Measurements from ENCODE around the gene STRN4. TPM values are rescaled to one million over a fixed set of nuclear protein-coding genes. Genes with fewer than 3 reads are reported as not detected.

Gene STRN4
- total RNA-seq, 4 donors from 2014 or later = 54.1 to 73.4 (median 67.7) TPM

DNA sequence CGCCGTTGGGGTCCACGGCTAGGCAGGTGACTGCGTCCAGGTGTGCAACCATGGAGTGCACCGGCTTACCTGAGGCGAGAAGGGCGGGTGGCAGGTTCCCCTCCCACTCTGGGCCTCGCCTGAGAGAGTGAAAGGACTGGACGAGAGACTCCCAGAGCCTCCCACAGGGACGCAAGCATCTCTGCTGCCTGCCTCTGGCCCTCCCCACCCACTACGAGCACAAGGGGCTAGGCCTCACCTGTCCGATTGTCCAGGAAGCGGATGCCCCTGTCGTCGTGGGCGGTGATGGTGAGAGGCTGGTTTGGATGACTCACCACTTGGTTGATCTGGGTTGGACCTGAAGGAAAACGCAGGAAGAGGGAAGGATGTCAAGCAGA, 24.3 kb downstream of the STRN4 start:
- Histone ChIP-seq H3K9me3 (no peaks in the 10 kb centered on the region), H3K4me3 (replicated peaks in 1 of 3) (no peak overlapping the region), H3K27me3 (no peaks in the 10 kb centered on the region), H3K36me3 (peaks cover 57 to 60% of the 10 kb centered on the region in 2 donors), H3K27ac (no peak overlapping the region), H3K4me1 (peaks cover 5 to 14% of the 10 kb centered on the region in 2 donors)
- 79 to 84% methylated on average over 8 to 17 of the region's 17 CpGs for WGBS, 2 donors
- no peak for DNase-seq
- TF ChIP-seq POLR2A (IDR thresholded peaks at IDR 0.05) (no peak), CTCF (IDR thresholded peaks at IDR 0.05) (no peak)
- intact Hi-C loops (cut with DNase I) = no loop called here

- WGBS, 2 donors = 80 to 85% methylated on average over 14 to 15 of the region's 16 CpGs
- H3K36me3 ChIP-seq = peaks cover 52 to 57% of the 10 kb centered on the region in 2 donors
- H3K27ac ChIP-seq = no peak overlapping the region
- DNase-seq = no peak
- intact Hi-C loops (cut with DNase I) = no loop called here
- TF ChIP-seq CTCF (IDR thresholded peaks at IDR 0.05) (no peak), POLR2A (IDR thresholded peaks at IDR 0.05) (no peak)
- no peaks in the 10 kb centered on the region for H3K9me3 ChIP-seq
- H3K27me3 ChIP-seq = no peaks in the 10 kb centered on the region
- no peak overlapping the region for H3K4me3 ChIP-seq (replicated peaks in 1 of 3)
- H3K4me1 ChIP-seq = peaks cover 5 to 14% of the 10 kb centered on the region in 2 donors
These were observed 24.8 kb downstream of the STRN4 start for GRCh38 chr19:46721269-46722003.

- no peak overlapping the region for H3K4me3 ChIP-seq (replicated peaks in 1 of 3)
- intact Hi-C loops (cut with DNase I) = no loop called here
- H3K36me3 ChIP-seq = peaks cover 44 to 54% of the 10 kb centered on the region in 2 donors
- no peaks in the 10 kb centered on the region for H3K27me3 ChIP-seq
- no peak for DNase-seq
- no peaks in the 10 kb centered on the region for H3K9me3 ChIP-seq
- no peak for TF ChIP-seq POLR2A (IDR thresholded peaks at IDR 0.05)
- no peak for TF ChIP-seq CTCF (IDR thresholded peaks at IDR 0.05)
- no peak overlapping the region for H3K27ac ChIP-seq
- peaks cover 9 to 17% of the 10 kb centered on the region in 2 donors for H3K4me1 ChIP-seq
- 86 to 95% methylated on average over 20 to 21 of the region's 22 CpGs for WGBS, 2 donors
These were observed 25.6 kb downstream of the STRN4 start for GRCh38 chr19:46720503-46721239.

DNA sequence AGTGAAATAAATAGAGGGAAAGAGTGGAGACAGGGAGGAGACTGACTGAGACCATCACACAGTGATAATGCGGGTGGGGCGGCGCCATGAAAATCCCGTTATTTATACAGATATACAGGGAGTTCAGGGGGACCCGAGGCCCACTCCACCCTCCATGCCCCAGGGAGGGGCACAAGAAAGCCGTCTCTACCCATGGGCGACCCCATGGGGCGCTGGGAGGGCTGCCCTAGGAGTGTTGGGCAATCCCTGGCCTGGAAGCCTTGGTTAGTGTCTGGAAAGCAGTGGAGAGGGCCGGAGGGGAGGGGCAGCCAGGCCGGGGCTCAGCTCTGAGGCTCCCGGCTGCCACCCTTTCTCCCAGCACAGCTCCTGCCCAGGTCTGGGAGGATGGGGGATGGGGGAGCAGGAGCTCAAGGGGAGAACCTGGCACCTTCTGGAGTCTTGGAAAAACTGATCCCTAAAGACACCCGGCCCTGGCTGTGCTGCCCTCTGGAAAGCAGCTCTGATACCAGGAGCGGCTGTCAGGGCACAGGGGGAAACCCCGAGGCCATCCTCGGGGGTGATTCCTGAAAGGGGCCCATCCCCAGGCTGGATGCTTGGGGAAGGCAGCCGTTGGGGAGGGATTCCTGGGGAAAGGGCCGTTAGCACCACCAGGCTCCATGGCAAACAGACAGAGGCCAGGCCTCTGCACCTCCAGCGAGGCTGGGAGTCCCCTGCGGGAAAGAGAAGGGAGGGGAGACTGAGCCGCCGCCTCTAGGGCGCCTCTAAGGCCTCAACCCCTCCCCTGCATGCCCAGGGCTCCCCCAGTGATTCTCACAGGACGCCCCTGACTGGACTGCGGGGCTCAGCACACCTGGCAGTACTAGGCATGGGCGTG, 26.4 kb downstream of the STRN4 start:
- WGBS, 2 donors = 86% methylated on average over 20 to 23 of the region's 25 CpGs
- peaks cover 17 to 22% of the 10 kb centered on the region in 2 donors for H3K4me1 ChIP-seq
- no peaks in the 10 kb centered on the region for H3K27me3 ChIP-seq
- intact Hi-C loops (cut with DNase I) = no loop called here
- TF ChIP-seq CTCF (IDR thresholded peaks at IDR 0.05) = no peak
- TF ChIP-seq POLR2A (IDR thresholded peaks at IDR 0.05) = no peak
- peaks cover 36 to 45% of the 10 kb centered on the region in 2 donors for H3K36me3 ChIP-seq
- H3K27ac ChIP-seq = no peak overlapping the region
- H3K4me3 ChIP-seq (replicated peaks in 1 of 3) = no peak overlapping the region
- no peak for DNase-seq
- H3K9me3 ChIP-seq = no peaks in the 10 kb centered on the region
